Measurements from ENCODE around the gene LMF1. TPM values are rescaled to one million over a fixed set of nuclear protein-coding genes. Genes with fewer than 3 reads are reported as not detected.
A peak's percentile ranks its signal among the peaks of the same experiment; 100 is the strongest.
"Not testable (repeated sequence)": the region's sequence is repeated elsewhere in the genome, so short reads cannot be mapped to it uniquely, and the experiment has no call there.

The LMF1 gene
- total RNA-seq, 2 donors from 2014 or later: 16.4 to 21.8 TPM

- peak; percentile 81 for DNase-seq (ENCODE audit: low spot score)
- intact Hi-C loops (cut with DNase I): no loop called here
These were observed 139.0 kb downstream of the LMF1 start for GRCh38 chr16:831571-832413.

- peak; percentile 80 for DNase-seq (ENCODE audit: low spot score)
- intact Hi-C loops (cut with DNase I): no loop called here
These were observed 139.8 kb downstream of the LMF1 start for GRCh38 chr16:830871-831570.

DNA sequence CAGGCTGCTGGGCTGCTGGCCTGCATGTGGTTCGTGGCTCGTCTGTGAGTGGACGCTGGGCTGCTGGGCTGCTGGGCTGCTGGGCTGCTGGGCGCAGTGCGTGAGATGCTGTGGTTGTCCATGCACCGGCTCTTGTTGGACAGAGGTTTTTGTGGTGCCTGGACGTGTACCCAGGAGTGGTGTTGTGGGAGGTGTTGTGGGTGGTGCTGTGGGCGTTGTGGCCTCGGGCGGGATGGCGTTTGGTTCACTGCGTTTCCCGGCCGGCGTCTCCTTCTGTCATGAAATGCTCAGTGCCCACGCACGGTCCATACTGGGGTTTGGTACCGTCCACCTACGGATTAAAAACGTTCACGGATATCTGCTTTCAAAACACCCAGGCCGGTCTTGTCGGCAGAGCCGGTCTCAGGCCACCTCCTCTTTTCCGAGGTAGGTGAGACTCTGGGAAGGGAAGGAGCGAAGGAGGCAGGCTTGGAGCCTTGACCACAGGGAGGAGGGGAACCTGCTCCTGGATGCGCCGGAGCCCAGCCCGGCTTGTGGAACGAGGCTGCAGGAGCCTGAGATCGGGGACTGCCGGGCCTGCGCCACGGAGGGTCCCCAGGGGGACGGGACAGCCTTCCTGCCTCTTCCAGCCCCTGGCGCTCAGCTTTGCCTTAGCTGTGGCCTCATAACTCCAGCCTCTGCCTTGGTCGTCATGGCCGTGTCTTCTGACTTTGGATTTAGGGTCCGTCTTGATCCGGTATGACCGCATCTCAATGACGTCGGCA lies 140.5 kb downstream of the LMF1 start:
- intact Hi-C loops (cut with DNase I): no loop called here
- DNase-seq (ENCODE audit: low spot score): peak; percentile 76

DNA sequence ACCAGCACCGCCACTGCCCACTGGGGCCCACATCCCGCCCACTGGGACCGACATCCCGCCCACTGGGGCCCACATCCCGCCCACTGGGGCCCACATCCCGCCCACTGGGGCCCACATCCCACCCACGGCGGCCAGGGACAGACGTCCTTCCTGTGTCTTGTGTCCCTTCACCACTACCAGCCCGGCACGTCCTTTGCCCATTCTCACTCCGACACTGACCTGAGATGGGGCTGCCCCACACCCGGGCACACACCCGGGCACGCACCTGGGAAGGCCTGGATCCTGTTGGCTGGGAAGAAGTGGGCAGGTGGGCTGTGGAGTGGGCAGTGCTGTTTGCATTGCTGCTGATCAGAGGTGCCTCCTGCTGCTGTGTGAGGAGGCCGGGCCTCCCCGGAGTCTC lies 141.9 kb downstream of the LMF1 start:
- peak; percentile 78 for DNase-seq (ENCODE audit: low spot score)
- intact Hi-C loops (cut with DNase I): no loop called here

- intact Hi-C loops (cut with DNase I): no loop called here
- DNase-seq (ENCODE audit: low spot score): peak; percentile 78
These were observed 143.3 kb downstream of the LMF1 start for GRCh38 chr16:827513-827912.

GRCh38 chr16:825341-826061 lies 145.3 kb downstream of the LMF1 start:
- DNase-seq (ENCODE audit: low spot score): peak; percentile 83

GRCh38 chr16:824601-825000 lies 146.2 kb downstream of the LMF1 start:
- peak; percentile 77 for DNase-seq (ENCODE audit: low spot score)
- intact Hi-C loops (cut with DNase I): no loop called here

More at GRCh38 chr16:825341-826061, 145.3 kb downstream of the LMF1 start:
- intact Hi-C loops (cut with DNase I): no loop called here

DNA sequence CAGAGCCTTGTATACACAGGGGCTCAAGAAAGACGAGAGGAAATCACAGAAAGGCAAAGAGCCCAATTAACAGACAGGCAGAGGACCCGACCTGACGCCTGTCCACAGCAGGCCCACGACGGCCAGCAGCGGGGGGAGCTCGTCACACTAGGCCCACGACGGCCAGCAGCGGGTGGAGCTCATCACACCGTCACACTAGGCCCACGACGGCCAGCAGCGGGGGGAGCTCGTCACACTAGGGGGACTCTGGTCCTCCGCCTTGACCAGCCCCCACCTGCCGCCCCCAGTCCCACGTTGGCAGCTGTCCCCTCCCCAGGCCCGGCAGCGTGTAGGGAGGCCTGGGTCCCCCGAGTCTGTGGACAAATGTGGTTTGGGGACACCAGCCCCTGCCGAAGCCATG lies 146.6 kb downstream of the LMF1 start:
- DNase-seq (ENCODE audit: low spot score): no peak

DNA sequence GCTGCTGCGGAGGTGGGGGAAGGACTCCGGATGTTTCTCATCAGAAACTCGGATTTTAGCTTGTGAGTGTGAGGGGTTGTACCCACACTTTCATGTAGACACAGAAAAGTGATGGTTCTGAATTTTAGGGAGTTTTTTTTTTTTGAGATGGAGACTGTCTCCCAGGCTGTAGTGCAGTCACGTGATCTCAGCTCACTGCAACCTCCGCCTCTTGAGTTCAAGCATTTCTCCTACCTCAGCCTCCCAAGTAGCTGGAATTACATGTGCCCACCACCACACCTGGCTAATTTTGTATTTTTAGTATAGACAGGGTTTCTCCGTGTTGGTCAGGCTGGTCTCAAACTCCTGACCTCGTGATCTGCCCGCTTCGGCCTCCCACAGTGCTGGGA lies 147.9 kb downstream of the LMF1 start:
- DNase-seq (ENCODE audit: low spot score): no peak
- intact Hi-C loops (cut with DNase I): no loop called here

More for the DNA sequence above, 146.6 kb downstream of the LMF1 start:
- intact Hi-C loops (cut with DNase I): no loop called here

DNA sequence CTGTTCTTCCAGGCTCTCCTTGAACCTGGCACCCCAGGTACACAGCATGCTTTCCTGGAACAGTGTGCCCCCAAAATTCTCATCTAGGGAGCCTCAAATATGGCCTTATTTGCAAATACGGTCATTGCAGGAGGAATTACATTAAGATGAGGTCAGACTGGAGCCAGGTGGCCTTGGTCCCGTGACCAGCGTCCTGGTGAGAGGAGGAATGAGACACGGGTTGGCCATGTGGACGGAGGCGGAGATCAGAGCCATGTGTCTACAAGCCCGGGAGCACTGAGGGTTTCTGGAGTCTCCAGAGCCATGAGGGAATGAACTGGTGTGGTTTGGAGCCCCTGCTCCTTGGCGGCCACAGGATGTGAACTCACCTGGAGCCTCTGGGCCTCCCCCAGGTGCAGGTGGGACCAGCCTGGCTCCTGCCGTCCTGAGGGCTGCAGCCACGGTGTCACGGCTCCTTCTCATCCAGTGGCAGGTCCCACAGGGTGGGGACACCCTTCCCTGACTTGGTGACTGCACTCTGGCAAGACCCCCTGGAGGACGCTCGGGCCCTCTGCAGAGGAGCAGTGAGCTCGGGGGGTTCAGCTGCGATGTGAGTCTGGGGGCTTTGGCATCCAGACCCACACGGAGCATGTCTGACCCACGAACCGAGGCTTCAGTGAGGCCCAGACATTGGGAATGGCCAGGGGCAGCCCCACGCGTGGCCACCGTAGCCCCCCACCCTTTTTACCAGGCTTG lies 148.4 kb downstream of the LMF1 start:
- peak; percentile 76 for DNase-seq (ENCODE audit: low spot score)
- intact Hi-C loops (cut with DNase I): no loop called here

DNA sequence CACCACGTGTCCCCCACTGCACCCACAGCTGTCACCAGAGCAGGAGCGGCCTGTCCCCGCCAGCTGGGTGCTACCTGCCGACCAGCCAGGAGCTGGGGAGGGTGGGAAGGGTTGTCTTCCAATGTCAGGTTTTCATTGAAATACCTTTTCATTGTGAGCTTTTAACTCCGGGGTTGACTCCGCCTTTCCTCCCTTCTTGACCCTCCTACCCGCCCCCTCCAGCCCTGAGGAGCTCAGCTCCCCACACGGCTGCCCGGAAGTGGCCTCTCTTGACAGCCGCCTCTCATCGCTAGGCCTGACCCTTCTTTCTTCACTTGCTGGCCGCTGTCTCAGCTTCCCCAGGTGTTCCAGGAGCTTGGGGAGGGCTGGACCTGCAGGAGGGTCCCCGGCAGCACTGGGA lies 149.0 kb downstream of the LMF1 start:
- no peak for DNase-seq (ENCODE audit: low spot score)
- intact Hi-C loops (cut with DNase I): no loop called here

GRCh38 chr16:820748-821147 lies 150.0 kb downstream of the LMF1 start:
- intact Hi-C loops (cut with DNase I): no loop called here
- no peak for DNase-seq (ENCODE audit: low spot score)

- intact Hi-C loops (cut with DNase I): not testable (repeated sequence)
These were observed 150.8 kb downstream of the LMF1 start for GRCh38 chr16:820044-820408.

DNA sequence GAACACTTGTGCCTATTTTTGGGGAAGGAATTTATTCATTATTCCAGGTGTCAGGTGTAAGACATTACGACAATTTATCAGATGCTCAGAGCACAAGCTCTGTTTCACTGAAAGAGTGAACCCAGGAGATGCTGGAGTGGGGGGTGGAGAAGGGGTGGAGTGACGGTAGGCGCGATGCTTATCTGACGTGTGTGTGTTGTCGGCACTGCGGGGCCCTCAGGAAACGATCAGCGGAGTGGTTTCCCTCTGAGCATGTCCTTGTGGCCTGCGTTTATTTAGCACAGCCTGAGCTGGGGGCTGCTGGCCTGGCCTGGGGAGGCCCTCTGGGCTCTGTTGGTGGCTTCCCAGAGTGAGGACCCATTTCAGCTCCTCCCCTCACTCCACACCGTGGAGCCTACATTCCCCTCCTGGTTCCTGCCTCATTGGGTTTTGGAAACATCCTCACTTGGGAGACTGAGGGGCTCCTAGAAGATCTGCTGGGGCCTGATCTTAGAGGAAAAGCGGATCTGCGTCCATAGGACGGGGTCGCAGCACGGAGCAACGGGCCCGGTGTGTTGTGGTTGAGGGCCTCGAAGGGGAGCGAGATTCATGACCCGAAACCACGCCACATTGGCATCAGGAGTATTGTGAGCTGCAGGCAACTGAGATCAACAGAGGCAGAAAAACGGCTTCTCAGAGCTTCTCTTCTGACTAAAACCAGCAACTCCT lies 151.3 kb downstream of the LMF1 start:
- intact Hi-C loops (cut with DNase I): loop anchor here (5.0 to 10.0 kb wide), 2 partner anchors 233 to 235 kb away; no protein-coding TSS in a partner anchor
- DNase-seq (ENCODE audit: low spot score): no peak

More at GRCh38 chr16:820044-820408, 150.8 kb downstream of the LMF1 start:
- not testable (repeated sequence) for DNase-seq (ENCODE audit: low spot score)

DNA sequence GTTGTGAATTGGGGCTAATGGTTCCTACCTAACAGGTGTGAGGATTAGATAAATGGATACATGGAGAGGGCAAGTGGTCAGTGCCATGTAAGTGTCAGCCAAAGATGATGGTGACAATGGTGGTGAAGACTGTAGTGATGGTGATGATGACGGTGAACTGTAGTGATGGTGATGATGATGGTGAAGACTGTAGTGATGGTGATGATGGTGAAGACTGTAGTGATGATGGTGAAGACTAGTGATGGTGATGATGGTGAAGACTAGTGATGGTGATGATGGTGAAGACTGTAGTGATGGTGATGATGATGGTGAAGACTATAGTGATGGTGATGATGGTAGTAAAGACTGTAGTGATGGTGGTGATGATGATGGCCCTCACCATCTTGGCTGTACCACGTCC lies 152.2 kb downstream of the LMF1 start:
- DNase-seq (ENCODE audit: low spot score): no peak
- intact Hi-C loops (cut with DNase I): loop anchor here (5.0 to 10.0 kb wide), 2 partner anchors 234 to 236 kb away; no protein-coding TSS in a partner anchor

DNA sequence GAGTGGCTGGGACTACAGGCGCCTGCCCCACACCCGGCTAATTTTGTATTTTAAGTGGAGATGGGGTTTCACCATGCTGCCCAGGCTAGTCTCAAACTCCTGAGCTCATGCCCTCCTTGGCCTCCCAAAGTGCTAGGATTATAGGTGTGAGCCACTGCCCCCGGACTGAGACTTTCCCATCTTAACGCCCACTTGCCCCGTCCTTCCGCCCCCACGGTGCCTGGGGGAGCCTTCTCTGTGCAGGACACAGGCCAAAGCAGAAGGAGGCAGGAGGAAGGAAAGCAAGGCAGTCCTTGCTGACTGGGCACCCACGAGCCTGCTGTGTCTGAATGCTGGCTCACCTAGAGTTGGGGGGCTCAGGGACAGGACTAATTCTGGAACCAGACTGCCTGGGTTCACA lies 152.7 kb downstream of the LMF1 start:
- DNase-seq (ENCODE audit: low spot score): no peak
- intact Hi-C loops (cut with DNase I): loop anchor here (5.0 to 10.0 kb wide), 2 partner anchors 234 to 237 kb away; no protein-coding TSS in a partner anchor

- DNase-seq (ENCODE audit: low spot score): peak; percentile 72
- intact Hi-C loops (cut with DNase I): loop anchor here (5.0 to 10.0 kb wide), 2 partner anchors 235 to 238 kb away; no protein-coding TSS in a partner anchor
These were observed 153.5 kb downstream of the LMF1 start for GRCh38 chr16:817001-817906.
